Endothelial cell of umbilical vein (primary cell): Measurements from ENCODE around the gene RAB8B. TPM values are rescaled to one million over a fixed set of nuclear protein-coding genes. Genes with fewer than 3 reads are reported as not detected.
A peak's percentile ranks its signal among the peaks of the same experiment; 100 is the strongest.

Source experiments
- BruUV-seq: library from RNA; stranded (reverse); fragments of 400-500 nt; replicated peaks from 2 replicates; lab custom pipeline; 2021; lab: Mats Ljungman, UMichigan
- CTCF ChIA-PET: fragments of 300-600, 350-600 bp; sonication (Branson Sonifier 250); formaldehyde crosslinking; loops from one replicate; lab custom pipeline; 2021; ENCODE audit warnings: antibody characterized with exemption, inconsistent platforms; lab: Charles Lee
- POLR2A ChIA-PET: fragments of 300-600, 350-600 bp; sonication (Branson Sonifier 250); formaldehyde crosslinking; loops from one replicate; lab custom pipeline; 2021; ENCODE audit warnings: antibody characterized with exemption, inconsistent platforms; lab: Charles Lee
- DNase-seq: peaks from one replicate; pipeline ENCODE4 v3.0.0-alpha.2; 2011; ENCODE audit warnings: low read depth, low spot score
- FAIRE-seq: peaks from 2 replicates; lab custom pipeline; 2011; peaks lifted over from hg19 to GRCh38; lab: Jason Lieb, UNC
- H2AFZ ChIP-seq: 2 replicates; pipeline ENCODE4 v1.6.0; 2012; ENCODE audit warnings: low read depth, low read length, control low read depth, inconsistent platforms
- H3K27ac ChIP-seq: 2 replicates; pipeline ENCODE4 v1.5.1; 2011; ENCODE audit warnings: low read depth, mild to moderate bottlenecking, control low read depth, low read length, moderate library complexity; ENCODE audit not compliant: insufficient read depth
- H3K27me3 ChIP-seq, 2 experiments: 2 replicates each; pipeline versions ENCODE4 v1.6.0 to v1.6.1; 2011; ENCODE audit warnings: low read length in 2 of 2, mixed read lengths in 1 of 2; ENCODE audit not compliant: control insufficient read depth in 2 of 2, insufficient read depth in 2 of 2
- H3K36me3 ChIP-seq, 2 experiments: 2 replicates in 1 of 2; 3 replicates in 1 of 2; pipeline ENCODE4 v1.5.1; 2011; ENCODE audit warnings: low read length in 2 of 2, mild to moderate bottlenecking in 1 of 2, moderate library complexity in 1 of 2; ENCODE audit not compliant: control insufficient read depth in 2 of 2, insufficient read depth in 2 of 2; ENCODE audit errors: extremely low read depth in 1 of 2
- H3K4me1 ChIP-seq: 3 replicates; pipeline ENCODE4 v1.5.1; 2011; ENCODE audit warnings: mild to moderate bottlenecking, low read length; ENCODE audit not compliant: control insufficient read depth, insufficient read depth; ENCODE audit errors: extremely low read depth
- H3K4me2 ChIP-seq: 2 replicates; pipeline ENCODE4 v1.6.1; 2011; ENCODE audit warnings: low read length, control low read depth, mixed read lengths; ENCODE audit not compliant: insufficient read depth
- H3K4me3 ChIP-seq, 3 experiments: fragments of 200-600 bp in 1 of 3; sonication (generic), shearing (Covaris generic) in 1 of 3; replicated peaks in 1 of 3; 2 replicates each; pipeline ENCODE4 v1.5.1; 2011 to 2016; ENCODE audit warnings: control low read depth in 3 of 3, low read length in 3 of 3, mild to moderate bottlenecking in 2 of 3, inconsistent platforms in 1 of 3, low read depth in 1 of 3, moderate library complexity in 1 of 3; ENCODE audit not compliant: insufficient read depth in 1 of 3
- H3K79me2 ChIP-seq: 2 replicates; pipeline ENCODE4 v1.6.0; 2012; ENCODE audit warnings: low read length, inconsistent platforms; ENCODE audit not compliant: control insufficient read depth, insufficient read depth
- H3K9ac ChIP-seq: replicated peaks from 2 replicates; pipeline ENCODE3; 2011; ENCODE audit warnings: low read length, control low read depth; ENCODE audit not compliant: insufficient read depth; ENCODE audit errors: extremely low read depth
- H3K9me1 ChIP-seq: replicated peaks from 3 replicates; pipeline ENCODE4 v1.6.0; 2011; ENCODE audit warnings: mild to moderate bottlenecking, low read length; ENCODE audit not compliant: control insufficient read depth, insufficient read depth; ENCODE audit errors: extremely low read depth
- H3K9me3 ChIP-seq: replicated peaks from 2 replicates; pipeline ENCODE4 v1.5.1; 2012; ENCODE audit warnings: low read length, inconsistent platforms; ENCODE audit not compliant: control insufficient read depth, insufficient read depth
- H4K20me1 ChIP-seq: replicated peaks from 2 replicates; pipeline ENCODE3; 2011; ENCODE audit warnings: mild to moderate bottlenecking, low read length; ENCODE audit not compliant: control insufficient read depth, insufficient read depth; ENCODE audit errors: extremely low read depth
- EZH2 ChIP-seq: IDR thresholded peaks from 2 replicates; pipeline ENCODE4 v1.6.1; 2012; ENCODE audit warnings: borderline replicate concordance, low read depth, mild to moderate bottlenecking, moderate library complexity, low read length, inconsistent platforms; ENCODE audit not compliant: severe bottlenecking
- FOS ChIP-seq: IDR thresholded peaks from 2 replicates; pipeline ENCODE4 v1.6.1; 2011; ENCODE audit warnings: mild to moderate bottlenecking, low read length, moderate library complexity, borderline replicate concordance; ENCODE audit not compliant: insufficient read depth
- GATA2 ChIP-seq: IDR thresholded peaks from 2 replicates; pipeline ENCODE4 v1.7.0; 2011; ENCODE audit warnings: low read depth, mild to moderate bottlenecking, moderate library complexity, mixed read lengths, low read length; ENCODE audit not compliant: insufficient read length, insufficient read depth
- JUN ChIP-seq: IDR thresholded peaks from 2 replicates; pipeline ENCODE4 v1.6.1; 2011; ENCODE audit warnings: borderline replicate concordance, low read depth; ENCODE audit not compliant: insufficient read length, insufficient read depth
- MAX ChIP-seq: IDR thresholded peaks from 2 replicates; pipeline ENCODE4 v1.6.1; 2011; ENCODE audit not compliant: insufficient read depth, insufficient read length
- POLR2AphosphoS5 ChIP-seq: IDR thresholded peaks from 2 replicates; pipeline ENCODE4 v1.6.1; 2012; ENCODE audit warnings: low read depth, mild to moderate bottlenecking, control low read depth, low read length, moderate library complexity; ENCODE audit not compliant: insufficient read depth
- dilution Hi-C: fragments of 300-500 bp; cut with MboI; formaldehyde crosslinking; loops from one replicate; pipeline ENCODE4 v1.15.0; 2019; ENCODE audit warnings: low sequenced_read_pairs; ENCODE audit not compliant: extremely low pct_ligation_motif_present
- intact Hi-C: fragments of 100-400 bp; cut with micrococcal nuclease; formaldehyde crosslinking; loops from one replicate; pipeline ENCODE4 v1.10.0; 2022
- polyA plus RNA-seq, 4 experiments: library from polyadenylated mRNA; depleted of rRNA in 3 of 4; stranded (reverse) in 3 of 4; unstranded in 1 of 4; fragments of >200 nt; gene quantifications; 2 replicates each; pipeline versions ENCODE4 v1.2.1 to v1.2.3, GENCODE V29; 2011 to 2012; ENCODE audit warnings: missing spikeins in 1 of 4
- total RNA-seq: library from RNA; stranded (reverse); gene quantifications from 2 replicates; pipeline ENCODE4 v1.2.3, GENCODE V29; 2021

RAB8B gene
- total and polyA plus RNA-seq, 2 donors (not counting 3 experiments of a cell fraction or from before 2014, with no cell fraction given) = 10.4 to 52.5 TPM

DNA sequence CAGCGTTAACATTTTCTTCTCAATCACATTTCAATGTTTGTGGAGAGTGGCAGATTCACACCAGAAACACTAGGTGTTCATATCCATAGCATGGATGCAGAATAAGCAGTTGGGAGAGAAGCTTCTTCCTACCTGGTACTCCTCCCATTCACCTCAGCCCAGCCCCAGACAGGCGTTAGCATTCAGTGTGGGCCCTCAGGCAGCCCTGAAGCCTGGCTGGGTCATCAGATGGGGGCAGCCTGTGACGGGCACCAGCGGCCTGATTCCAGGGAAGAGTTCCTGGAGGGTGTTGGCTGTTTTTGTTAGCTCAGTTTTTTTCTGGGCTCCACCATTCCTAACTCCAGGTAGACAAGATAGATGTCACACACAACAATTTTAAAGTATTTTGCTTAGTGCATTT lies 119.1 kb downstream of the RAB8B start:
- Histone ChIP-seq H3K9me1 (no peaks in the 10 kb centered on the region), H3K4me3 (no peak overlapping the region), H3K27me3 (no peaks in the 10 kb centered on the region), H3K4me2 (no peak overlapping the region), H3K4me1 (peaks cover 15% of the 10 kb centered on the region), H3K27ac (no peak overlapping the region), H4K20me1 (no peaks in the 10 kb centered on the region), H3K36me3 (no peaks in the 10 kb centered on the region), H3K9ac (no peak overlapping the region), H3K9me3 (no peaks in the 10 kb centered on the region), H3K79me2 (no peaks in the 10 kb centered on the region), H2AFZ (no peak overlapping the region)
- no peak for FAIRE-seq
- ChIA-PET POLR2A (no interaction called here), CTCF (interaction anchor here (1.0 to 3.5 kb wide), 5 partner anchors 11 to 94 kb away, joined by 3 to 10 read pairs (median 5); no protein-coding TSS in a partner anchor)
- no peak for TF ChIP-seq EZH2
- no peak for TF ChIP-seq JUN
- DNase-seq = no peak
- no TSS peak for BruUV-seq
- intact Hi-C loops = no loop called here
- dilution Hi-C loops = no loop called here

GRCh38 chr15:63308947-63309346 lies 119.5 kb downstream of the RAB8B start:
- intact Hi-C loops = no loop called here

More at GRCh38 chr15:63308947-63309346, 119.5 kb downstream of the RAB8B start:
- Histone ChIP-seq H3K27me3 (no peaks in the 10 kb centered on the region), H3K9me3 (no peaks in the 10 kb centered on the region), H3K9ac (no peak overlapping the region), H3K4me3 (no peak overlapping the region), H2AFZ (no peak overlapping the region), H3K27ac (peak overlapping the region; percentile 34), H3K79me2 (no peaks in the 10 kb centered on the region), H4K20me1 (no peaks in the 10 kb centered on the region), H3K9me1 (no peaks in the 10 kb centered on the region), H3K4me1 (peaks cover 15% of the 10 kb centered on the region), H3K36me3 (no peaks in the 10 kb centered on the region), H3K4me2 (peak overlapping the region; percentile 69)
- POLR2A ChIA-PET = no interaction called here
- dilution Hi-C loops = no loop called here
- DNase-seq = peak; percentile 74
- CTCF ChIA-PET = interaction anchor here (1.1 to 3.5 kb wide), 4 partner anchors 11 to 94 kb away, joined by 3 to 10 read pairs (median 5); no protein-coding TSS in a partner anchor
- peak; percentile 4 for FAIRE-seq
- TF ChIP-seq MAX (no peak), FOS (no peak), POLR2AphosphoS5 (no peak), GATA2 (peak; percentile 42)
- no TSS peak for BruUV-seq
